Endothelial cell of umbilical vein (primary cell): ENCODE data around the gene CAMSAP3. TPM values are rescaled to one million over a fixed set of nuclear protein-coding genes. Genes with fewer than 3 reads are reported as not detected.

Source experiments
- BruUV-seq: library from RNA; stranded (reverse); fragments of 400-500 nt; replicated peaks from 2 replicates; lab custom pipeline; 2021; lab: Mats Ljungman, UMichigan
- CTCF ChIA-PET: fragments of 300-600, 350-600 bp; sonication (Branson Sonifier 250); formaldehyde crosslinking; loops from one replicate; lab custom pipeline; 2021; ENCODE audit warnings: antibody characterized with exemption, inconsistent platforms; lab: Charles Lee
- POLR2A ChIA-PET: fragments of 300-600, 350-600 bp; sonication (Branson Sonifier 250); formaldehyde crosslinking; loops from one replicate; lab custom pipeline; 2021; ENCODE audit warnings: antibody characterized with exemption, inconsistent platforms; lab: Charles Lee
- DNase-seq: peaks from one replicate; pipeline ENCODE4 v3.0.0-alpha.2; 2011; ENCODE audit warnings: low read depth, low spot score
- FAIRE-seq: peaks from 2 replicates; lab custom pipeline; 2011; peaks lifted over from hg19 to GRCh38; lab: Jason Lieb, UNC
- H2AFZ ChIP-seq: 2 replicates; pipeline ENCODE4 v1.6.0; 2012; ENCODE audit warnings: low read depth, low read length, control low read depth, inconsistent platforms
- H3K27ac ChIP-seq: 2 replicates; pipeline ENCODE4 v1.5.1; 2011; ENCODE audit warnings: low read depth, mild to moderate bottlenecking, control low read depth, low read length, moderate library complexity; ENCODE audit not compliant: insufficient read depth
- H3K27me3 ChIP-seq, 2 experiments: 2 replicates each; pipeline versions ENCODE4 v1.6.0 to v1.6.1; 2011; ENCODE audit warnings: low read length in 2 of 2, mixed read lengths in 1 of 2; ENCODE audit not compliant: control insufficient read depth in 2 of 2, insufficient read depth in 2 of 2
- H3K36me3 ChIP-seq, 2 experiments: 2 replicates in 1 of 2; 3 replicates in 1 of 2; pipeline ENCODE4 v1.5.1; 2011; ENCODE audit warnings: low read length in 2 of 2, mild to moderate bottlenecking in 1 of 2, moderate library complexity in 1 of 2; ENCODE audit not compliant: control insufficient read depth in 2 of 2, insufficient read depth in 2 of 2; ENCODE audit errors: extremely low read depth in 1 of 2
- H3K4me1 ChIP-seq: 3 replicates; pipeline ENCODE4 v1.5.1; 2011; ENCODE audit warnings: mild to moderate bottlenecking, low read length; ENCODE audit not compliant: control insufficient read depth, insufficient read depth; ENCODE audit errors: extremely low read depth
- H3K4me2 ChIP-seq: 2 replicates; pipeline ENCODE4 v1.6.1; 2011; ENCODE audit warnings: low read length, control low read depth, mixed read lengths; ENCODE audit not compliant: insufficient read depth
- H3K4me3 ChIP-seq, 3 experiments: fragments of 200-600 bp in 1 of 3; sonication (generic), shearing (Covaris generic) in 1 of 3; replicated peaks in 1 of 3; 2 replicates each; pipeline ENCODE4 v1.5.1; 2011 to 2016; ENCODE audit warnings: control low read depth in 3 of 3, low read length in 3 of 3, mild to moderate bottlenecking in 2 of 3, inconsistent platforms in 1 of 3, low read depth in 1 of 3, moderate library complexity in 1 of 3; ENCODE audit not compliant: insufficient read depth in 1 of 3
- H3K79me2 ChIP-seq: 2 replicates; pipeline ENCODE4 v1.6.0; 2012; ENCODE audit warnings: low read length, inconsistent platforms; ENCODE audit not compliant: control insufficient read depth, insufficient read depth
- H3K9ac ChIP-seq: replicated peaks from 2 replicates; pipeline ENCODE3; 2011; ENCODE audit warnings: low read length, control low read depth; ENCODE audit not compliant: insufficient read depth; ENCODE audit errors: extremely low read depth
- H3K9me1 ChIP-seq: replicated peaks from 3 replicates; pipeline ENCODE4 v1.6.0; 2011; ENCODE audit warnings: mild to moderate bottlenecking, low read length; ENCODE audit not compliant: control insufficient read depth, insufficient read depth; ENCODE audit errors: extremely low read depth
- H3K9me3 ChIP-seq: replicated peaks from 2 replicates; pipeline ENCODE4 v1.5.1; 2012; ENCODE audit warnings: low read length, inconsistent platforms; ENCODE audit not compliant: control insufficient read depth, insufficient read depth
- H4K20me1 ChIP-seq: replicated peaks from 2 replicates; pipeline ENCODE3; 2011; ENCODE audit warnings: mild to moderate bottlenecking, low read length; ENCODE audit not compliant: control insufficient read depth, insufficient read depth; ENCODE audit errors: extremely low read depth
- EZH2 ChIP-seq: IDR thresholded peaks from 2 replicates; pipeline ENCODE4 v1.6.1; 2012; ENCODE audit warnings: borderline replicate concordance, low read depth, mild to moderate bottlenecking, moderate library complexity, low read length, inconsistent platforms; ENCODE audit not compliant: severe bottlenecking
- FOS ChIP-seq: IDR thresholded peaks from 2 replicates; pipeline ENCODE4 v1.6.1; 2011; ENCODE audit warnings: mild to moderate bottlenecking, low read length, moderate library complexity, borderline replicate concordance; ENCODE audit not compliant: insufficient read depth
- GATA2 ChIP-seq: IDR thresholded peaks from 2 replicates; pipeline ENCODE4 v1.7.0; 2011; ENCODE audit warnings: low read depth, mild to moderate bottlenecking, moderate library complexity, mixed read lengths, low read length; ENCODE audit not compliant: insufficient read length, insufficient read depth
- MAX ChIP-seq: IDR thresholded peaks from 2 replicates; pipeline ENCODE4 v1.6.1; 2011; ENCODE audit not compliant: insufficient read depth, insufficient read length
- MYC ChIP-seq: IDR thresholded peaks from one replicate; pipeline ENCODE4 v1.6.1; 2011; ENCODE audit warnings: mild to moderate bottlenecking, low read depth, low read length
- POLR2A ChIP-seq: IDR thresholded peaks from 2 replicates; pipeline ENCODE4 v1.6.1; 2012; ENCODE audit warnings: low read depth, mild to moderate bottlenecking, control low read depth, low read length
- POLR2AphosphoS5 ChIP-seq: IDR thresholded peaks from 2 replicates; pipeline ENCODE4 v1.6.1; 2012; ENCODE audit warnings: low read depth, mild to moderate bottlenecking, control low read depth, low read length, moderate library complexity; ENCODE audit not compliant: insufficient read depth
- dilution Hi-C: fragments of 300-500 bp; cut with MboI; formaldehyde crosslinking; loops from one replicate; pipeline ENCODE4 v1.15.0; 2019; ENCODE audit warnings: low sequenced_read_pairs; ENCODE audit not compliant: extremely low pct_ligation_motif_present
- intact Hi-C: fragments of 100-400 bp; cut with micrococcal nuclease; formaldehyde crosslinking; loops from one replicate; pipeline ENCODE4 v1.10.0; 2022
- polyA plus RNA-seq, 4 experiments: library from polyadenylated mRNA; depleted of rRNA in 3 of 4; stranded (reverse) in 3 of 4; unstranded in 1 of 4; fragments of >200 nt; gene quantifications; 2 replicates each; pipeline versions ENCODE4 v1.2.1 to v1.2.3, GENCODE V29; 2011 to 2012; ENCODE audit warnings: missing spikeins in 1 of 4
- total RNA-seq: library from RNA; stranded (reverse); gene quantifications from 2 replicates; pipeline ENCODE4 v1.2.3, GENCODE V29; 2021

The CAMSAP3 gene
- total and polyA plus RNA-seq, 2 donors (not counting 3 experiments of a cell fraction or from before 2014, with no cell fraction given): 0.11 to 0.22 TPM

DNA sequence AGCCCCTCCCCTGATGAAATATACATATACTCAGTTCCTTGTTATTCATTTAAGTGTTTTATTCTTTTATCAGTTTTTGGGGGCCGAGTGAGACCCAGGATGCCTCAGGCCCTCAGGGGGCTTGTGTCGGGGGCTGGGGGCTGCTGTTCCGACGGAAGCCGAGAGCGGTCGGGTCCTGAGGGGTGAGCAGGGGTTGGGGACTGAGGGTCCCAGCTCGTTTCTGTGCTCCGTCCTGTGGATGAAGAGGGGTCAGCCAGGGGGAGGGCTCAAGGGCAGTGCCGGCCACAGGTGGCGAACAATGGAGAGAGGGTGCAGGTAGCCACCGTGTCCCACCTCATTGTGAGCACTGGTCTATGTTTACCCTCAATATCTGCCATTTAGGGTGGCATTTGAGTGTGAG, 35.9 kb downstream of the CAMSAP3 start:
- H3K4me1 ChIP-seq: peaks cover 17% of the 10 kb centered on the region
- no TSS peak for BruUV-seq
- no peaks in the 10 kb centered on the region for H3K9me3 ChIP-seq
- no peaks in the 10 kb centered on the region for H3K27me3 ChIP-seq
- no peak overlapping the region for H3K27ac ChIP-seq
- H3K4me3 ChIP-seq: no peak overlapping the region
- no peak for TF ChIP-seq FOS
- no peak overlapping the region for H2AFZ ChIP-seq
- peaks cover 38% of the 10 kb centered on the region for H3K79me2 ChIP-seq
- H3K4me2 ChIP-seq: no peak overlapping the region
- dilution Hi-C loops: no loop called here
- H3K9me1 ChIP-seq: no peaks in the 10 kb centered on the region
- peaks cover 0 to 4% of the 10 kb centered on the region in 2 experiments for H3K36me3 ChIP-seq
- H4K20me1 ChIP-seq: no peaks in the 10 kb centered on the region
- no peak for FAIRE-seq
- POLR2A ChIA-PET: no interaction called here
- H3K9ac ChIP-seq: no peak overlapping the region
- DNase-seq: no peak
- CTCF ChIA-PET: no interaction called here
- intact Hi-C loops: no loop called here

DNA sequence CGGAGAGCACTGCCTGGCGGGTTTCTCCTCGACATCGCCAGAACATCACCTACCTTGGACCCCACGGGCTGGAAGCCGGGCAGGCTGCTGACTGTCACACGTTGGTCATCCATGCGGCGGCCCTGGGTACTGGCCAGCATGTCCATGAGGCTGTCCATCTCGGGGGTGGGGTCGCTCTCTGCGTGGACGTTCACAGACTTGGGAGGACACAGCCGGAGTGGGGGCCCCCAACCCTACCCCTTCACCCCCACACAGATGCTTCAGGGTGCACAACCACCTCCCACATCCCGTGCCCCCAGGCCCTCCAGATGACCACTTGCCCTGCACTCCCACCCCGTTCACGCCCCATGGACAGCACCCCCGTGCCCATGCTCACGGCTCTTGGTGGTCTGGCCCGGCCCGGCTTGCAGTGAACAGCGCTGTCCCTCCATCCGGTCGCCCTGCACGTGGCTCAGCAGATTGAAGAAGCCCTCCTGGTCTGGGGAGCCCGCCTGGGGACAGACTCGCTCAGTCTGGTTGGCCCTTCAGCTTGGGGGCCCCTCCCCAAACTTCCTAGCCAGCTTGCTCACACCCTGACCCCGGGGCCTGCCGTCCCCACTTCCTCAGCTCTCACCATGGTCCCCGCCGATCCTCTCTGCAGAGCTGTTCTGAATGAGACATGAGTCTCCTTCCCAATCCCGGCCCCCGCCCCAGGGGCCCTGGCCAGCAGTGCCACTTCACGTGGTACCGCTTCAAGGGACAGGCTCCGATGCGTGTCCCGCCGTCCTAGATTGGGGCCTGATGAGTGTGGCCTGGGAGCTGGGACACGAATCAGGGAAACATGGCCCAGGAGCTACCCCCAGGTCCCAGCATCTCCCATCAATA, 36.9 kb downstream of the CAMSAP3 start:
- peaks cover 20% of the 10 kb centered on the region for H3K4me1 ChIP-seq
- no TSS peak for BruUV-seq
- H3K9me3 ChIP-seq: no peaks in the 10 kb centered on the region
- dilution Hi-C loops: no loop called here
- no peaks in the 10 kb centered on the region for H4K20me1 ChIP-seq
- no peak overlapping the region for H3K4me3 ChIP-seq
- no peak overlapping the region for H3K9ac ChIP-seq
- H3K9me1 ChIP-seq: no peaks in the 10 kb centered on the region
- H3K79me2 ChIP-seq: peaks cover 29% of the 10 kb centered on the region
- no peak overlapping the region for H2AFZ ChIP-seq
- no peak for TF ChIP-seq EZH2
- no peak for TF ChIP-seq MYC
- no peak for TF ChIP-seq POLR2A
- TF ChIP-seq GATA2: no peak
- TF ChIP-seq FOS: no peak
- TF ChIP-seq POLR2AphosphoS5: no peak
- TF ChIP-seq MAX: no peak
- H3K4me2 ChIP-seq: no peak overlapping the region
- ChIA-PET CTCF (interaction anchor here (1.6 kb wide), 1 partner anchor 64 kb away, joined by 6 read pairs; no protein-coding TSS in a partner anchor), POLR2A (no interaction called here)
- peaks cover 0 to 4% of the 10 kb centered on the region in 2 experiments for H3K36me3 ChIP-seq
- no peaks in the 10 kb centered on the region for H3K27me3 ChIP-seq
- intact Hi-C loops: no loop called here
- no peak for FAIRE-seq
- no peak overlapping the region for H3K27ac ChIP-seq
- no peak for DNase-seq
